ENCODE data around the gene OR6C6. TPM values are rescaled to one million over a fixed set of nuclear protein-coding genes. Genes with fewer than 3 reads are reported as not detected.

OR6C6 gene
- total and polyA plus RNA-seq, 2 donors from 2014 or later: not detected

DNA sequence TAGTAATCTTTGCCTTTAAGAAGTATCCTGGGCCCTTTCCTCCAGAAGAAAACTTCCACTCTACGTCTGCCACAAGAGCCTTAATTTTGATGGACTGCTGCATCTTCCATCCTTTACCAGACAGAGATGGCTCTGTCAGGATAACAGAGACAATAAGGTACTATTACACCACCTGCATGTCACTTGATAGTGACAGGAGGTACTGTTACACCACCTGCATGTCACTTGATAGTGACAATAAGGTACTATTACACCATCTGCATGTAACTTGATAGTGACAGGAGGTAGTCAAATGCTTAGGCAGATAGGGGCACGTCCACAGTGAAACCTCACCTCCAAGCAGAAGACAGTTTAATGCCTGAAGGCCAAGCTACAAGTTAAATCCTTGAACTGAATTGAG, 38.1 kb downstream of the OR6C6 start:
- Histone ChIP-seq H3K4me1 (ENCODE audit: control insufficient read depth in 2 of 3, insufficient read depth in 2 of 3, low read depth in 1 of 3, low read length in 3 of 3) (no peaks in the 10 kb centered on the region), H3K27me3 (ENCODE audit: control insufficient read depth, insufficient read depth, low read length) (no peaks in the 10 kb centered on the region), H3K4me3 (ENCODE audit: low read length in 3 of 3) (no peak overlapping the region), H3K27ac (ENCODE audit: low read depth in 2 of 2, low read length in 2 of 2) (no peak overlapping the region), H3K9me3 (ENCODE audit: control insufficient read depth in 2 of 3, insufficient read depth in 1 of 3, low read length in 3 of 3) (peaks cover 0 to 2% (median 0%) of the 10 kb centered on the region in 3 donors), H3K36me3 (ENCODE audit: control insufficient read depth in 2 of 3, insufficient read depth in 3 of 3, low read length in 3 of 3) (no peaks in the 10 kb centered on the region), H3K9ac (ENCODE audit: low read length in 3 of 3) (no peak overlapping the region)
- DNase-seq (peak in 2 of 5 donors; percentile 9 to 16), FAIRE-seq (no peak)
- intact Hi-C loops (cut with DNase I): no loop called here
- TF ChIP-seq, protein P1, sequence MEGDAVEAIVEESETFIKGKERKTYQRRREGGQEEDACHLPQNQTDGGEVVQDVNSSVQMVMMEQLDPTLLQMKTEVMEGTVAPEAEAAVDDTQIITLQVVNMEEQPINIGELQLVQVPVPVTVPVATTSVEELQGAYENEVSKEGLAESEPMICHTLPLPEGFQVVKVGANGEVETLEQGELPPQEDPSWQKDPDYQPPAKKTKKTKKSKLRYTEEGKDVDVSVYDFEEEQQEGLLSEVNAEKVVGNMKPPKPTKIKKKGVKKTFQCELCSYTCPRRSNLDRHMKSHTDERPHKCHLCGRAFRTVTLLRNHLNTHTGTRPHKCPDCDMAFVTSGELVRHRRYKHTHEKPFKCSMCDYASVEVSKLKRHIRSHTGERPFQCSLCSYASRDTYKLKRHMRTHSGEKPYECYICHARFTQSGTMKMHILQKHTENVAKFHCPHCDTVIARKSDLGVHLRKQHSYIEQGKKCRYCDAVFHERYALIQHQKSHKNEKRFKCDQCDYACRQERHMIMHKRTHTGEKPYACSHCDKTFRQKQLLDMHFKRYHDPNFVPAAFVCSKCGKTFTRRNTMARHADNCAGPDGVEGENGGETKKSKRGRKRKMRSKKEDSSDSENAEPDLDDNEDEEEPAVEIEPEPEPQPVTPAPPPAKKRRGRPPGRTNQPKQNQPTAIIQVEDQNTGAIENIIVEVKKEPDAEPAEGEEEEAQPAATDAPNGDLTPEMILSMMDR (IDR thresholded peaks at IDR 0.05; ENCODE audit: borderline replicate concordance, extremely low read depth, insufficient read depth): no peak

DNA sequence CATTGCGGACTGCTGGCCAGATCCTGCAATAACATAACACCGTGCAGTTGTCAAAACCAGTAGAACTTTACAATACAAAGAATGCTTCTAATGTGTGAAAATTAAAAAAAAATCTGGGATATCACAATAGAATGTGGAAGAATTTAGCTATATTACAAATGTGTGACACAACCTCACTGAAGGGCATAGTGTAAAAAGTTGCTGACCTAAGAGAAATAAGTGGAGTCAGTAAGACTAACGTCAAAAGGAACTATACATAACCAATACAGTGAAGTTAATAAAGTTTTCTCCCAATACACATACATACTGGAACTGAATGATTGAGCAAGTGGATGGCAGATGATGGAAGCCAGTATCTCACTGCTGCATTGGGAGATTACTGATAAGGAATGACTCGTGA, 39.5 kb downstream of the OR6C6 start:
- Histone ChIP-seq H3K9ac (ENCODE audit: low read length in 3 of 3) (no peak overlapping the region), H3K4me3 (ENCODE audit: low read length in 3 of 3) (no peak overlapping the region), H3K27ac (ENCODE audit: low read depth in 2 of 2, low read length in 2 of 2) (no peak overlapping the region), H3K9me3 (ENCODE audit: control insufficient read depth in 2 of 3, insufficient read depth in 1 of 3, low read length in 3 of 3) (peaks cover 0 to 2% (median 0%) of the 10 kb centered on the region in 3 donors), H3K4me1 (ENCODE audit: control insufficient read depth in 2 of 3, insufficient read depth in 2 of 3, low read depth in 1 of 3, low read length in 3 of 3) (no peaks in the 10 kb centered on the region), H3K36me3 (ENCODE audit: control insufficient read depth in 2 of 3, insufficient read depth in 3 of 3, low read length in 3 of 3) (no peaks in the 10 kb centered on the region), H3K27me3 (ENCODE audit: control insufficient read depth, insufficient read depth, low read length) (no peaks in the 10 kb centered on the region)
- FAIRE-seq (no peak), DNase-seq (no peak)
- TF ChIP-seq, protein P1 (IDR thresholded peaks at IDR 0.05; ENCODE audit: borderline replicate concordance, extremely low read depth, insufficient read depth): no peak
- intact Hi-C loops (cut with DNase I): no loop called here

DNA sequence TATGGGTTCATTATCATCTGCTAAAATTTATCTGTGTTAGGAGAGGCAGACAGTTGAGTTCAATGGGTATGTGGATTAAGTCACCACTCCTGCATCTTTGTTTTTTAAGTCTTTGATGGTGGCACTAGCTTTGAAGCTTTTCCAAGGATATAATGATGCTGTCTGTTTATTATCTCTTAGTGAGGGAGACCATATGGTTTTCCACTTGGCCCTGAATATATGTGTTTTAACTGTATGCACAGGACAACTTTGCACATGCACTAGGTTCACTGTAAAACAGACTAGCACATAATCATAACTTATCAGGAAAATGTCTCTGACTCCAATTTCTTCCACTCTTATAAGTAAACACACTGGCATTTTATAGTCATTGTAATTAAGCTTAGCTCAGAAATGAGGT, 43.1 kb downstream of the OR6C6 start:
- DNase-seq (no peak), FAIRE-seq (no peak)
- TF ChIP-seq, protein P1 (IDR thresholded peaks at IDR 0.05; ENCODE audit: borderline replicate concordance, extremely low read depth, insufficient read depth): no peak
- Histone ChIP-seq H3K4me1 (ENCODE audit: control insufficient read depth in 2 of 3, insufficient read depth in 2 of 3, low read depth in 1 of 3, low read length in 3 of 3) (no peaks in the 10 kb centered on the region), H3K36me3 (ENCODE audit: control insufficient read depth in 2 of 3, insufficient read depth in 3 of 3, low read length in 3 of 3) (no peaks in the 10 kb centered on the region), H3K27ac (ENCODE audit: low read depth in 2 of 2, low read length in 2 of 2) (no peak overlapping the region), H3K9ac (ENCODE audit: low read length in 3 of 3) (no peak overlapping the region), H3K27me3 (ENCODE audit: control insufficient read depth, insufficient read depth, low read length) (no peaks in the 10 kb centered on the region), H3K4me3 (ENCODE audit: low read length in 3 of 3) (no peak overlapping the region), H3K9me3 (ENCODE audit: control insufficient read depth in 2 of 3, insufficient read depth in 1 of 3, low read length in 3 of 3) (peaks cover 0 to 2% (median 0%) of the 10 kb centered on the region in 3 donors)
- intact Hi-C loops (cut with DNase I): no loop called here

DNA sequence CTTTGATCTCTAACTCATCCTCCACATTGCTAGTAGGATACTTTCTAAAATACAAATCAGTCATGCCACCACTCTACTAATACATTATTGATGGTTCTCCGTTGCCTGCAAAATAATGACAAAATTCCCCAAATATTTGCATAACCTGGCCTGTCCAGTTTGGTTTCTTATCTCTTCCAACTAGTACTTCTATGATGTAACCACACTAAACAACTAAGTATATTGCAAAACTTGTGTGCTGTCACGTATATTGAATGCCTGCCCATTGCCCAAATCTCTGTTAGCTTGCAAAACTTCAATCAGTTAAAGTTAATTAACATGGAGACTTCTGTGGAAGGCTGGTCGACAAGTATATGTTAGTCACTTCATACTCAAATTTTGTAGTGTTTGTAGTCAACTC, 45.4 kb downstream of the OR6C6 start:
- H3K27me3 ChIP-seq (ENCODE audit: control insufficient read depth, insufficient read depth, low read length): no peaks in the 10 kb centered on the region
- H3K4me1 ChIP-seq (ENCODE audit: control insufficient read depth in 2 of 3, insufficient read depth in 2 of 3, low read depth in 1 of 3, low read length in 3 of 3): no peaks in the 10 kb centered on the region
- no peak overlapping the region for H3K9ac ChIP-seq (ENCODE audit: low read length in 3 of 3)
- H3K4me3 ChIP-seq (ENCODE audit: low read length in 3 of 3): no peak overlapping the region
- no peak for FAIRE-seq
- no peaks in the 10 kb centered on the region for H3K9me3 ChIP-seq (ENCODE audit: control insufficient read depth in 2 of 3, insufficient read depth in 1 of 3, low read length in 3 of 3)
- no peak overlapping the region for H3K27ac ChIP-seq (ENCODE audit: low read depth in 2 of 2, low read length in 2 of 2)
- DNase-seq: no peak
- no peaks in the 10 kb centered on the region for H3K36me3 ChIP-seq (ENCODE audit: control insufficient read depth in 2 of 3, insufficient read depth in 3 of 3, low read length in 3 of 3)
- intact Hi-C loops (cut with DNase I): no loop called here
- TF ChIP-seq, protein P1 (IDR thresholded peaks at IDR 0.05; ENCODE audit: borderline replicate concordance, extremely low read depth, insufficient read depth): no peak

Data from kidney (tissue), 14 donors.